K562 (cell line): ENCODE results near the gene SLC30A10. TPM values are rescaled to one million over a fixed set of nuclear protein-coding genes. Genes with fewer than 3 reads are reported as not detected.

Source experiments
- ATAC-seq: fragments of 200-7000 bp; cut with Tn5 transposase; 3 replicates; pipeline ENCODE4 v1.9.1; 2020; ENCODE audit warnings: moderate library complexity
- BruUV-seq: library from RNA; stranded (reverse); fragments of 400-500 nt; replicated peaks from 2 replicates; lab custom pipeline; 2021; lab: Mats Ljungman, UMichigan
- CTCF ChIA-PET: fragments of 300-600 bp; formaldehyde crosslinking; extraction: SDS; loops from one replicate; lab custom pipeline; 2021; ENCODE audit warnings: low intra/inter-chr PET ratio; lab: Yijun Ruan, JAX
- POLR2A ChIA-PET: fragments of 300-600, 350-650 bp; sonication (Branson Sonifier 250); formaldehyde crosslinking; extraction: SDS; loops from one replicate; lab custom pipeline; 2021; ENCODE audit warnings: antibody characterized with exemption, inconsistent platforms; lab: Yijun Ruan, JAX
- DNase-seq, 4 experiments: peaks; one replicate each; pipeline versions ENCODE4 v3.0.0 to v3.0.0-alpha.2; 2011 to 2018; ENCODE audit warnings: low spot score in 3 of 4, mixed read lengths in 3 of 4; ENCODE audit errors: extremely low read depth in 1 of 4
- FAIRE-seq: peaks from 2 replicates; lab custom pipeline; 2011; peaks lifted over from hg19 to GRCh38; lab: Jason Lieb, UNC
- H2AFZ ChIP-seq: 2 replicates; pipeline ENCODE4 v1.6.0; 2011; ENCODE audit warnings: low read depth, low read length, control low read depth, inconsistent platforms
- H3K27ac ChIP-seq: fragments of 200-600 bp; 3 replicates; pipeline ENCODE4 v1.8.0; 2011; ENCODE audit warnings: low read depth, mild to moderate bottlenecking, control low read depth, inconsistent platforms, low read length, moderate library complexity, mixed read lengths; ENCODE audit errors: extremely low read depth
- H3K27me3 ChIP-seq, 2 experiments: fragments of 300-600 bp in 1 of 2; 2 replicates in 1 of 2; 3 replicates in 1 of 2; pipeline versions ENCODE4 v1.6.0 to v1.8.0; 2011; ENCODE audit warnings: inconsistent platforms in 2 of 2, low read length in 2 of 2, mild to moderate bottlenecking in 1 of 2, mixed read lengths in 1 of 2, moderate library complexity in 1 of 2; ENCODE audit not compliant: control insufficient read depth in 2 of 2, insufficient read depth in 2 of 2
- H3K36me3 ChIP-seq: fragments of 300-600 bp; 3 replicates; pipeline ENCODE4 v1.8.0; 2011; ENCODE audit warnings: mild to moderate bottlenecking, low read length, inconsistent platforms; ENCODE audit not compliant: control insufficient read depth, insufficient read depth
- H3K4me1 ChIP-seq, 2 experiments: fragments of 200-600 bp in 1 of 2; replicated peaks in 1 of 2; 2 replicates in 1 of 2; 3 replicates in 1 of 2; pipeline versions ENCODE4 v1.5.1 to v1.8.0; 2011; ENCODE audit warnings: inconsistent platforms in 2 of 2, low read length in 2 of 2, mild to moderate bottlenecking in 1 of 2, mixed read lengths in 1 of 2, moderate library complexity in 1 of 2; ENCODE audit not compliant: control insufficient read depth in 2 of 2, insufficient read depth in 2 of 2
- H3K4me2 ChIP-seq: 2 replicates; pipeline ENCODE4 v1.6.1; 2011; ENCODE audit warnings: low read length, control low read depth, inconsistent platforms, mixed read lengths; ENCODE audit not compliant: insufficient read depth
- H3K4me3 ChIP-seq: fragments of 200-600 bp; sonication (generic), shearing (Covaris generic); 2 replicates; pipeline ENCODE4 v1.5.1; 2016; ENCODE audit warnings: control low read depth, inconsistent platforms
- H3K79me2 ChIP-seq: fragments of 200-600 bp; 3 replicates; pipeline ENCODE4 v1.8.0; 2011; ENCODE audit warnings: low read length, inconsistent platforms; ENCODE audit not compliant: control insufficient read depth, insufficient read depth
- H3K9ac ChIP-seq, 2 experiments: 2 replicates each; pipeline versions ENCODE4 v1.6.0 to v1.6.1; 2011; ENCODE audit warnings: low read depth in 2 of 2, low read length in 2 of 2, control low read depth in 1 of 2, inconsistent platforms in 1 of 2, mild to moderate bottlenecking in 1 of 2, mixed read lengths in 1 of 2; ENCODE audit not compliant: insufficient read depth in 1 of 2
- H3K9me1 ChIP-seq: one replicate; pipeline ENCODE4 v1.6.0; 2011; ENCODE audit warnings: inconsistent platforms, mild to moderate bottlenecking, low read length, moderate library complexity; ENCODE audit not compliant: control insufficient read depth, insufficient read depth
- H3K9me3 ChIP-seq: replicated peaks from 2 replicates; pipeline ENCODE4 v1.5.1; 2011; ENCODE audit warnings: low read depth, low read length, inconsistent platforms; ENCODE audit not compliant: control insufficient read depth, insufficient read depth
- H4K20me1 ChIP-seq: replicated peaks from 2 replicates; pipeline ENCODE4 v1.6.1; 2011; ENCODE audit warnings: low read length, inconsistent platforms, mixed read lengths; ENCODE audit not compliant: control insufficient read depth, insufficient read depth
- HDAC1 ChIP-seq, 2 experiments: fragments of 450-650 bp; IDR thresholded peaks; 2 replicates each; pipeline ENCODE4 v1.6.1; 2016 to 2017; ENCODE audit warnings: inconsistent platforms in 1 of 2, mild to moderate bottlenecking in 1 of 2, moderate library complexity in 1 of 2
- ID3 ChIP-seq, 2 experiments: fragments of 250-450 bp in 1 of 2; fragments of 450-650 bp in 1 of 2; sonication (Bioruptor Pico) in 1 of 2; IDR thresholded peaks; 2 replicates each; pipeline versions ENCODE4 v1.6.1 to v1.8.0; 2016 to 2021; ENCODE audit warnings: mild to moderate bottlenecking in 2 of 2, moderate library complexity in 2 of 2, missing compliant biosample characterization in 1 of 2, missing genetic modification characterization in 1 of 2
- MIER1 ChIP-seq: fragments of 450-650 bp; IDR thresholded peaks from 2 replicates; pipeline ENCODE4 v1.6.1; 2016; ENCODE audit warnings: antibody characterized with exemption, mild to moderate bottlenecking, low read depth
- PTTG1 ChIP-seq: fragments of 450-650 bp; IDR thresholded peaks from 2 replicates; pipeline ENCODE4 v1.6.1; 2016; ENCODE audit warnings: low read depth, mild to moderate bottlenecking, missing genetic modification characterization, missing compliant biosample characterization
- RUNX1 ChIP-seq: sonication (generic); IDR thresholded peaks from 2 replicates; pipeline ENCODE4 v1.6.1; 2016; ENCODE audit warnings: antibody characterized with exemption, low read depth
- TRIM28 ChIP-seq: fragments of 450-650 bp; IDR thresholded peaks from 2 replicates; pipeline ENCODE4 v1.6.1; 2017
- ZKSCAN1 ChIP-seq: fragments of 150-350 bp; IDR thresholded peaks from 2 replicates; pipeline ENCODE4 v1.6.1; 2016; ENCODE audit warnings: low read depth, low read length
- ZNF165 ChIP-seq: fragments of 250-450 bp; sonication (Bioruptor Pico); IDR thresholded peaks from 2 replicates; pipeline ENCODE4 v1.4.0; 2020; ENCODE audit warnings: borderline replicate concordance
- ZNF699 ChIP-seq: fragments of 250-450 bp; sonication (Bioruptor Pico); IDR thresholded peaks from 2 replicates; pipeline ENCODE4 v1.8.0; 2021; ENCODE audit warnings: mild to moderate bottlenecking, moderate library complexity; ENCODE audit not compliant: insufficient replicate concordance
- ZNF76 ChIP-seq: fragments of 250-450 bp; sonication (Bioruptor Pico); IDR thresholded peaks from 2 replicates; pipeline ENCODE4 v1.4.0; 2020; ENCODE audit warnings: mild to moderate bottlenecking, moderate library complexity, borderline replicate concordance
- WGBS: fragments of 100-300 bp; shearing (Covaris generic); methylation state at CpG from one replicate; pipeline ENCODE4 v1.1.6; 2016; ENCODE audit warnings: low coverage, mixed read lengths; ENCODE audit not compliant: insufficient coverage; ENCODE audit errors: missing lambda C conversion rate; 5-methylcytosine and 5-hydroxymethylcytosine counted together
- in situ Hi-C: fragments of 300-500 bp; cut with MboI; formaldehyde crosslinking; loops from 4 replicates; pipeline ENCODE4 v1.15.0; 2018; ENCODE audit warnings: inconsistent platforms, mixed read lengths
- intact Hi-C: fragments of 100-400 bp; cut with micrococcal nuclease; formaldehyde crosslinking; loops from 2 replicates; pipeline ENCODE4 v1.14.2; 2022
- polyA plus RNA-seq, 8 experiments: library from polyadenylated mRNA; depleted of rRNA in 4 of 8; stranded (reverse) in 5 of 8; unstranded in 3 of 8; fragments of >200 nt; fragmentation: Nextera tagmentation in 2 of 8; fragmentation: Illumina TruSeq in 1 of 8; extraction: Ambion mirVana in 2 of 8; extraction: Trizol in 1 of 8; gene quantifications; 2 replicates each; pipeline versions ENCODE4 v1.2.1 to v1.2.3, GENCODE V29; 2011 to 2014; ENCODE audit warnings: inconsistent platforms in 1 of 8, missing spikeins in 1 of 8
- total RNA-seq, 7 experiments: library from RNA; depleted of rRNA in 6 of 7; stranded (reverse); fragments of >200 nt in 6 of 7; fragmentation: Illumina TruSeq in 2 of 7; extraction: Trizol in 2 of 7; gene quantifications; 2 replicates each; pipeline versions ENCODE4 v1.2.1 to v1.2.3, GENCODE V29; 2011 to 2021; ENCODE audit warnings: low replicate concordance in 1 of 7
- TF ChIP-seq, protein P1 (sequence below): sonication (generic); formaldehyde crosslinking; IDR thresholded peaks from 2 replicates; pipeline ENCODE4 v1.8.1; 2023; ENCODE audit warnings: mild to moderate bottlenecking, missing genetic modification reagents
- TF ChIP-seq, protein P2 (sequence below): sonication (generic); formaldehyde crosslinking; IDR thresholded peaks from 2 replicates; pipeline ENCODE4 v1.8.0; 2022; ENCODE audit warnings: missing genetic modification reagents, mild to moderate bottlenecking, borderline replicate concordance

SLC30A10 gene
- total and polyA plus RNA-seq, 9 of the 15 experiments (the other 6 are each of a cell fraction or from before 2014, with no cell fraction given), result 2.6 to 11.3 (median 7.1) TPM

DNA sequence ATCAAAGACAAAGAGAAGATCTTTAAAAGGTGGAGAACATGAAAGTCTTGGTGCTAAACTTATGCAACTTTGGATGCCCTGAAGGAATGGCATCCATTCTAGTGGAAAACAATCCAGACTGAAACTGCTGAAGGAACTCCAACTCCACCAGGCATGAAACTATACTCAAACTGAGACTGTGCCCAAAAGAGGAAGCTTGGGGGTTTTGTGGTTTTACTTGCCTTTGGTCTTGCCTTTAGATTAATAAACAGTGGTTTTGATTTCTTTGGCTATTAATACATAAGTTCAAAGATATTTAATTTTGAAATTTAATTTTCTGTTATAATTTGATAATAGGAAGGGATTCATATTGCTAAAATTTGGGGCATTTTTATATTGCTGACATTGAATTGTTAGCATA is 17.4 kb upstream of the SLC30A10 start (continued):
- TF ChIP-seq, protein P1, sequence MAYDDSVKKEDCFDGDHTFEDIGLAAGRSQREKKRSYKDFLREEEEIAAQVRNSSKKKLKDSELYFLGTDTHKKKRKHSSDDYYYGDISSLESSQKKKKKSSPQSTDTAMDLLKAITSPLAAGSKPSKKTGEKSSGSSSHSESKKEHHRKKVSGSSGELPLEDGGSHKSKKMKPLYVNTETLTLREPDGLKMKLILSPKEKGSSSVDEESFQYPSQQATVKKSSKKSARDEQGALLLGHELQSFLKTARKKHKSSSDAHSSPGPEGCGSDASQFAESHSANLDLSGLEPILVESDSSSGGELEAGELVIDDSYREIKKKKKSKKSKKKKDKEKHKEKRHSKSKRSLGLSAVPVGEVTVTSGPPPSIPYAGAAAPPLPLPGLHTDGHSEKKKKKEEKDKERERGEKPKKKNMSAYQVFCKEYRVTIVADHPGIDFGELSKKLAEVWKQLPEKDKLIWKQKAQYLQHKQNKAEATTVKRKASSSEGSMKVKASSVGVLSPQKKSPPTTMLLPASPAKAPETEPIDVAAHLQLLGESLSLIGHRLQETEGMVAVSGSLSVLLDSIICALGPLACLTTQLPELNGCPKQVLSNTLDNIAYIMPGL (CRISPR knock-in tag), result no peak
- 0 out of 2 replicates have a peak, but pooled peaks have one; percentile 29 for TF ChIP-seq TRIM28
- TF ChIP-seq, all 486 proteins: peak for 4

DNA sequence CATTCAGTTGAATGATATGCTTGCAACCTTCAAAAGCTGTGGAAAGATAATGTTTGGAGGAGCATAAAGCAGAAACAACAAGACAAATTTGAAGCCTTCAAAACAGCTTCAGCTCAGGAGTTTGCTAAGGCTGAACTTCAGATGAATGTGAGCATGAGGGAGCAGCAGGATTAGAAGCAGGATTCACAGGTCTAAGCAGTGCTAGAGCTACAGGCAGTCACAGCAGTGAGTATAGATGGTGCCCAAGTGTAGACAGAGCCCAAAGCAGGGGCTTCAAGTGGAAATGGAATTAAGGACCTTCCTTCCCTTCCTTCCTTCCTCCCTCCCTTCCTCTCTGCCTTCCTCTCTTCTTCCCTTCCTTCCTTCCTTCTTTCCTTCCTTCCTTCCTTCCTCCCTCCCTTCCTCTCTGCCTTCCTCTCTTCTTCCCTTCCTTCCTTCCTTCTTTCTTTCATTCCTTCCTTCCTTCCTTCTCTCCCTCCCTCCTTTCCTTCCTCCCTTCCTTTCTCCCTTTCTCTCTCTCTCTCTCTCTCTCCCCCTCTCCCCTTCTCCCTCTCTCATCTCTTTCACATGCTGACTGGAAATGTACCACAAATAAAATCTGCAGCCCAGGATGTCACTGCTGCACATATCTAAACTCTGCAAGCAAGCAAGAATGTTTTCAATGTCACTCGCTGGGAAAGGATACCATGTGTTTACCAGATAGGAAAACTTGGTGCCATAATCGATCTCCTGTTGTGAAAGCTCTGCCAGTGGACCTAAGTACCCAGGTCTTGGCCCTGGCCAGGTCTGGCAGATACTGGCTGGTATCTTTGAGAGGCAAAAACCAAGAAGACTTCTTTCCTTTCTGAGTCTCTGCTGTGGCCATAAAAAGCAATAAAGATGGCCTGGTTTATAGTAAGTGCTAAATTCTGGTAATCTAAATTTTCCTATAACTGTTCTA is 13.1 kb upstream of the SLC30A10 start:
- ATAC-seq (peak; percentile 64), DNase-seq (no peak), FAIRE-seq (no peak)
- WGBS, result 25% methylated on average over 2 of the region's 2 CpGs
- no TSS peak for BruUV-seq
- Histone ChIP-seq H3K79me2 (no peaks in the 10 kb centered on the region), H3K36me3 (no peaks in the 10 kb centered on the region), H2AFZ (peak overlapping the region; percentile 69), H3K27ac (no peak overlapping the region), H3K4me2 (no peak overlapping the region), H3K9me1 (no peaks in the 10 kb centered on the region), H3K9me3 (no peaks in the 10 kb centered on the region), H3K9ac (no peak overlapping the region), H4K20me1 (no peaks in the 10 kb centered on the region), H3K4me3 (no peak overlapping the region), H3K27me3 (no peaks in the 10 kb centered on the region), H3K4me1 (peaks cover 15 to 16% of the 10 kb centered on the region in 2 experiments; a peak in 4 of 5 replicates)
- intact Hi-C loops (no loop called here), in situ Hi-C loops (no loop called here)
- ChIA-PET CTCF (no interaction called here), POLR2A (interaction anchor here (1.4 kb wide), 1 partner anchor 27 kb away, joined by 3 read pairs; no protein-coding TSS in a partner anchor)
- TF ChIP-seq PTTG1 (tag), result no peak
- no peak for TF ChIP-seq RUNX1
- TF ChIP-seq ZNF699, result no peak
- TF ChIP-seq ZNF165 (CRISPR knock-in tag), result no peak
- TF ChIP-seq HDAC1 (IDR thresholded peaks at IDR 0.05), result peak in 1 of 2 experiments; percentile 55; a peak in 2 of 4 replicates
- TF ChIP-seq ZKSCAN1, result no peak
- no peak for TF ChIP-seq ZNF76 (CRISPR knock-in tag)
- no peak for TF ChIP-seq ID3 (CRISPR knock-in tag; IDR thresholded peaks at IDR 0.05)
- no peak for TF ChIP-seq ID3 (tag; IDR thresholded peaks at IDR 0.05)
- TF ChIP-seq MIER1, result 0 out of 2 replicates have a peak, but pooled peaks have one; percentile 24
- TF ChIP-seq, protein P2, sequence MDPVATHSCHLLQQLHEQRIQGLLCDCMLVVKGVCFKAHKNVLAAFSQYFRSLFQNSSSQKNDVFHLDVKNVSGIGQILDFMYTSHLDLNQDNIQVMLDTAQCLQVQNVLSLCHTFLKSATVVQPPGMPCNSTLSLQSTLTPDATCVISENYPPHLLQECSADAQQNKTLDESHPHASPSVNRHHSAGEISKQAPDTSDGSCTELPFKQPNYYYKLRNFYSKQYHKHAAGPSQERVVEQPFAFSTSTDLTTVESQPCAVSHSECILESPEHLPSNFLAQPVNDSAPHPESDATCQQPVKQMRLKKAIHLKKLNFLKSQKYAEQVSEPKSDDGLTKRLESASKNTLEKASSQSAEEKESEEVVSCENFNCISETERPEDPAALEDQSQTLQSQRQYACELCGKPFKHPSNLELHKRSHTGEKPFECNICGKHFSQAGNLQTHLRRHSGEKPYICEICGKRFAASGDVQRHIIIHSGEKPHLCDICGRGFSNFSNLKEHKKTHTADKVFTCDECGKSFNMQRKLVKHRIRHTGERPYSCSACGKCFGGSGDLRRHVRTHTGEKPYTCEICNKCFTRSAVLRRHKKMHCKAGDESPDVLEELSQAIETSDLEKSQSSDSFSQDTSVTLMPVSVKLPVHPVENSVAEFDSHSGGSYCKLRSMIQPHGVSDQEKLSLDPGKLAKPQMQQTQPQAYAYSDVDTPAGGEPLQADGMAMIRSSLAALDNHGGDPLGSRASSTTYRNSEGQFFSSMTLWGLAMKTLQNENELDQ (CRISPR knock-in tag), result no peak
